HepG2 (cell line): ENCODE results near the gene P3H4. TPM values are rescaled to one million over a fixed set of nuclear protein-coding genes. Genes with fewer than 3 reads are reported as not detected.

Experiments
- CREB1 ChIP-seq, 2 experiments: fragments of 450-650 bp in 1 of 2; IDR thresholded peaks; 2 replicates each; pipeline ENCODE4 v1.6.1; 2016 to 2017; ENCODE audit warnings: control low read depth in 1 of 2, mild to moderate bottlenecking in 1 of 2, missing compliant biosample characterization in 1 of 2, missing genetic modification characterization in 1 of 2
- CREM ChIP-seq, 2 experiments: sonication (generic) in 1 of 2; formaldehyde crosslinking in 1 of 2; IDR thresholded peaks; 2 replicates each; pipeline versions ENCODE4 v1.4.0 to v1.6.1; 2016 to 2020; ENCODE audit warnings: antibody characterized with exemption in 1 of 2, mild to moderate bottlenecking in 1 of 2, missing genetic modification reagents in 1 of 2
- DPF2 ChIP-seq: sonication (generic); formaldehyde crosslinking; IDR thresholded peaks from 2 replicates; pipeline ENCODE4 v1.4.0; 2020; ENCODE audit warnings: mild to moderate bottlenecking, low read depth, missing genetic modification reagents, borderline replicate concordance
- ETV6 ChIP-seq: sonication (generic); formaldehyde crosslinking; conservative IDR thresholded peaks from 2 replicates; pipeline ENCODE4 v1.4.0; 2020; ENCODE audit warnings: missing genetic modification reagents
- FLYWCH1 ChIP-seq: sonication (generic); formaldehyde crosslinking; IDR thresholded peaks from 2 replicates; pipeline ENCODE4 v1.8.1; 2023; ENCODE audit warnings: mild to moderate bottlenecking, missing genetic modification reagents
- HHEX ChIP-seq: IDR thresholded peaks from 2 replicates; pipeline ENCODE4 v1.6.1; 2016; ENCODE audit warnings: control low read depth
- HOXA9 ChIP-seq: sonication (generic); formaldehyde crosslinking; IDR thresholded peaks from 2 replicates; pipeline ENCODE4 v1.8.1; 2022; ENCODE audit warnings: missing genetic modification reagents, mild to moderate bottlenecking, moderate library complexity, borderline replicate concordance
- KDM1A ChIP-seq: IDR thresholded peaks from 2 replicates; pipeline ENCODE4 v1.6.1; 2016; ENCODE audit warnings: missing compliant biosample characterization
- KDM6A ChIP-seq: IDR thresholded peaks from 2 replicates; pipeline ENCODE4 v1.6.1; 2016; ENCODE audit warnings: low read depth
- MTF2 ChIP-seq: sonication (generic); formaldehyde crosslinking; IDR thresholded peaks from 2 replicates; pipeline ENCODE4 v1.5.0; 2020; ENCODE audit warnings: missing genetic modification reagents, borderline replicate concordance
- PHB2 ChIP-seq: fragments of 450-650 bp; IDR thresholded peaks from 2 replicates; pipeline ENCODE4 v1.6.1; 2018; ENCODE audit not compliant: partially characterized antibody
- POLR2AphosphoS5 ChIP-seq: IDR thresholded peaks from 2 replicates; pipeline ENCODE4 v1.6.1; 2012; ENCODE audit warnings: low read depth, low read length
- REPIN1 ChIP-seq: sonication (generic); formaldehyde crosslinking; IDR thresholded peaks from 2 replicates; pipeline ENCODE4 v1.8.0; 2022; ENCODE audit warnings: missing genetic modification reagents, low read depth, mild to moderate bottlenecking, borderline replicate concordance
- RFXAP ChIP-seq: sonication (generic); formaldehyde crosslinking; IDR thresholded peaks from 2 replicates; pipeline ENCODE4 v1.4.0; 2020; ENCODE audit warnings: missing genetic modification reagents, borderline replicate concordance
- SMAD1 ChIP-seq: sonication (generic); formaldehyde crosslinking; IDR thresholded peaks from 2 replicates; pipeline ENCODE4 v1.4.0; 2020; ENCODE audit warnings: missing genetic modification reagents, low read depth, mild to moderate bottlenecking, borderline replicate concordance
- ZNF280B ChIP-seq: sonication (generic); formaldehyde crosslinking; IDR thresholded peaks from 2 replicates; pipeline ENCODE4 v1.5.0; 2020; ENCODE audit warnings: missing genetic modification reagents, mild to moderate bottlenecking, borderline replicate concordance
- ZNF333 ChIP-seq: sonication (generic); formaldehyde crosslinking; IDR thresholded peaks from 2 replicates; pipeline ENCODE4 v1.4.0; 2020; ENCODE audit warnings: mild to moderate bottlenecking, missing genetic modification reagents, borderline replicate concordance
- ZNF431 ChIP-seq: sonication (generic); formaldehyde crosslinking; IDR thresholded peaks from 2 replicates; pipeline ENCODE4 v1.9.0; 2022; ENCODE audit warnings: missing genetic modification reagents, low read depth, mild to moderate bottlenecking, borderline replicate concordance
- ZNF629 ChIP-seq: sonication (generic); formaldehyde crosslinking; conservative IDR thresholded peaks from 2 replicates; pipeline ENCODE4 v1.5.0; 2020; ENCODE audit warnings: missing genetic modification reagents
- ZNF674 ChIP-seq: sonication (generic); formaldehyde crosslinking; IDR thresholded peaks from 2 replicates; pipeline ENCODE4 v1.5.0; 2020; ENCODE audit warnings: low read depth, mild to moderate bottlenecking, missing genetic modification reagents
- ZNF746 ChIP-seq: sonication (generic); formaldehyde crosslinking; IDR thresholded peaks from 2 replicates; pipeline ENCODE4 v1.8.0; 2022; ENCODE audit warnings: mild to moderate bottlenecking, missing genetic modification reagents
- polyA plus RNA-seq, 8 experiments: library from polyadenylated mRNA; depleted of rRNA in 3 of 8; stranded (reverse) in 7 of 8; unstranded in 1 of 8; fragments of >200 nt; fragmentation: Illumina TruSeq in 4 of 8; extraction: Trizol in 4 of 8; gene quantifications; 2 replicates each; pipeline versions ENCODE4 v1.2.1 to v1.2.3, GENCODE V29; 2011 to 2016; ENCODE audit warnings: low read depth in 4 of 8, missing spikeins in 1 of 8, mixed read lengths in 1 of 8; ENCODE audit not compliant: insufficient read depth in 1 of 8
- total RNA-seq, 5 experiments: library from RNA; depleted of rRNA; stranded (reverse); fragments of >200 nt; fragmentation: Illumina TruSeq; extraction: Trizol; gene quantifications; 2 replicates each; pipeline ENCODE4 v1.2.3, GENCODE V29; 2016; ENCODE audit warnings: low read depth in 1 of 5
- TF ChIP-seq, protein P1 (sequence below): sonication (generic); formaldehyde crosslinking; IDR thresholded peaks from 2 replicates; pipeline ENCODE4 v1.4.0; 2020; ENCODE audit warnings: mild to moderate bottlenecking, missing genetic modification reagents, borderline replicate concordance
- TF ChIP-seq, protein P2 (sequence below): sonication (generic); formaldehyde crosslinking; IDR thresholded peaks from 2 replicates; pipeline ENCODE4 v1.4.0; 2020; ENCODE audit warnings: missing genetic modification reagents, borderline replicate concordance
- TF ChIP-seq, protein P3 (sequence below): IDR thresholded peaks from 2 replicates; pipeline ENCODE4 v1.6.1; 2016; ENCODE audit warnings: mild to moderate bottlenecking, missing biosample characterization, missing genetic modification reagents
- TF ChIP-seq, protein P4 (sequence below): sonication (generic); formaldehyde crosslinking; IDR thresholded peaks from 2 replicates; pipeline ENCODE4 v1.4.0; 2020; ENCODE audit warnings: mild to moderate bottlenecking, missing genetic modification reagents

The P3H4 gene
- total and polyA plus RNA-seq, 2 of the 13 experiments (the other 11 are each of a cell fraction or from before 2014, with no cell fraction given) = 37.1 to 50.6 TPM

GRCh38 chr17:41777574-41778188 is 34.1 kb downstream of the P3H4 start (continued):
- TF ChIP-seq DPF2 (CRISPR knock-in tag) (no peak; the same call in 1 of the 2 replicates), CREB1 (IDR thresholded peaks at IDR 0.05) (no peak), CREB1 (CRISPR knock-in tag; IDR thresholded peaks at IDR 0.05) (no peak), ZNF431 (CRISPR knock-in tag) (no peak), ZNF280B (no peak), ZNF629 (no peak; the same call in 1 of the 2 replicates), KDM6A (CRISPR knock-in tag) (no peak), RFXAP (0 out of 2 replicates have a peak, but pooled peaks have one; percentile 25), POLR2AphosphoS5 (no peak), CREM (IDR thresholded peaks at IDR 0.05) (peak; percentile 30; the same call in 1 of the 2 replicates), CREM (CRISPR knock-in tag; IDR thresholded peaks at IDR 0.05) (no peak), ZNF333 (CRISPR knock-in tag) (0 out of 2 replicates have a peak, but pooled peaks have one; percentile 35), SMAD1 (CRISPR knock-in tag) (0 out of 2 replicates have a peak, but pooled peaks have one; percentile 29), KDM1A (CRISPR knock-in tag) (no peak; the same call in 1 of the 2 replicates), HOXA9 (no peak), ZNF674 (CRISPR knock-in tag) (no peak), ETV6 (CRISPR knock-in tag) (no peak; the same call in 1 of the 2 replicates), MTF2 (no peak), FLYWCH1 (CRISPR knock-in tag) (no peak), PHB2 (no peak), REPIN1 (CRISPR knock-in tag) (no peak; the same call in 1 of the 2 replicates), HHEX (CRISPR knock-in tag) (no peak), ZNF746 (peak; percentile 51; the same call in 1 of the 2 replicates)
- TF ChIP-seq, protein P1, sequence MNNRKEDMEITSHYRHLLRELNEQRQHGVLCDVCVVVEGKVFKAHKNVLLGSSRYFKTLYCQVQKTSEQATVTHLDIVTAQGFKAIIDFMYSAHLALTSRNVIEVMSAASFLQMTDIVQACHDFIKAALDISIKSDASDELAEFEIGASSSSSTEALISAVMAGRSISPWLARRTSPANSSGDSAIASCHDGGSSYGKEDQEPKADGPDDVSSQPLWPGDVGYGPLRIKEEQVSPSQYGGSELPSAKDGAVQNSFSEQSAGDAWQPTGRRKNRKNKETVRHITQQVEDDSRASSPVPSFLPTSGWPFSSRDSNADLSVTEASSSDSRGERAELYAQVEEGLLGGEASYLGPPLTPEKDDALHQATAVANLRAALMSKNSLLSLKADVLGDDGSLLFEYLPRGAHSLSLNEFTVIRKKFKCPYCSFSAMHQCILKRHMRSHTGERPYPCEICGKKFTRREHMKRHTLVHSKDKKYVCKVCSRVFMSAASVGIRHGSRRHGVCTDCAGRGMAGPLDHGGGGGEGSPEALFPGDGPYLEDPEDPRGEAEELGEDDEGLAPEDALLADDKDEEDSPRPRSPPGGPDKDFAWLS (CRISPR knock-in tag) = 0 out of 2 replicates have a peak, but pooled peaks have one; percentile 66
- TF ChIP-seq, protein P2, sequence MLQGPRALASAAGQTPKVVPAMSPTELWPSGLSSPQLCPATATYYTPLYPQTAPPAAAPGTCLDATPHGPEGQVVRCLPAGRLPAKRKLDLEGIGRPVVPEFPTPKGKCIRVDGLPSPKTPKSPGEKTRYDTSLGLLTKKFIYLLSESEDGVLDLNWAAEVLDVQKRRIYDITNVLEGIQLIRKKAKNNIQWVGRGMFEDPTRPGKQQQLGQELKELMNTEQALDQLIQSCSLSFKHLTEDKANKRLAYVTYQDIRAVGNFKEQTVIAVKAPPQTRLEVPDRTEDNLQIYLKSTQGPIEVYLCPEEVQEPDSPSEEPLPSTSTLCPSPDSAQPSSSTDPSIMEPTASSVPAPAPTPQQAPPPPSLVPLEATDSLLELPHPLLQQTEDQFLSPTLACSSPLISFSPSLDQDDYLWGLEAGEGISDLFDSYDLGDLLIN = no peak
- TF ChIP-seq, protein P3, sequence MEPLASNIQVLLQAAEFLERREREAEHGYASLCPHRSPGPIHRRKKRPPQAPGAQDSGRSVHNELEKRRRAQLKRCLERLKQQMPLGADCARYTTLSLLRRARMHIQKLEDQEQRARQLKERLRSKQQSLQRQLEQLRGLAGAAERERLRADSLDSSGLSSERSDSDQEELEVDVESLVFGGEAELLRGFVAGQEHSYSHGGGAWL (CRISPR knock-in tag) = no peak
- TF ChIP-seq, protein P4, sequence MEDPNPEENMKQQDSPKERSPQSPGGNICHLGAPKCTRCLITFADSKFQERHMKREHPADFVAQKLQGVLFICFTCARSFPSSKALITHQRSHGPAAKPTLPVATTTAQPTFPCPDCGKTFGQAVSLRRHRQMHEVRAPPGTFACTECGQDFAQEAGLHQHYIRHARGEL (CRISPR knock-in tag) = 0 out of 2 replicates have a peak, but pooled peaks have one; percentile 47
